GM21447 (cell line): ENCODE measurements around the gene LRRC27.
"Not testable (repeated sequence)": the region's sequence is repeated elsewhere in the genome, so short reads cannot be mapped to it uniquely, and the experiment has no call there.

Experiments
- ATAC-seq: cut with Tn5 transposase; IDR thresholded peaks from one replicate; pipeline ENCODE4 v1.9.1; 2021; ENCODE audit not compliant: unreplicated experiment

LRRC27 gene

DNA sequence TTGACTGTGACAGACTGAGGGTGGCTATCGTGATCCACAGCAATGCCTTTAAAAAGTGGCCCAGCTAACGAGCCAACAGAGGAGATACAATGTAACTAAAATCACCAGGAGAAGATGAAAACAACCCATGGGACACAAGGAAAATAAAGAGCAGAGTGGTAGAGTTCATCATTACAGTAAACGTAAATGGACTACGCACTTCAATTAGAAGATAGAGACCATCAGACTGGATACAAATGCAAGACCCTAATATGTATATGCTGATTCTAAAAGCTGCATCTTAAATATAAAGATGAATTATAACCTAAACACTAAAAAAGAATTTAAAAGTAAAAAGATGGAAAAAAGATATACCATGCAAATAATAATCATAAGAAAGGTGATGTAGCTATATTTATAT, 17.7 kb upstream of the LRRC27 start:
- ATAC-seq: no peak

DNA sequence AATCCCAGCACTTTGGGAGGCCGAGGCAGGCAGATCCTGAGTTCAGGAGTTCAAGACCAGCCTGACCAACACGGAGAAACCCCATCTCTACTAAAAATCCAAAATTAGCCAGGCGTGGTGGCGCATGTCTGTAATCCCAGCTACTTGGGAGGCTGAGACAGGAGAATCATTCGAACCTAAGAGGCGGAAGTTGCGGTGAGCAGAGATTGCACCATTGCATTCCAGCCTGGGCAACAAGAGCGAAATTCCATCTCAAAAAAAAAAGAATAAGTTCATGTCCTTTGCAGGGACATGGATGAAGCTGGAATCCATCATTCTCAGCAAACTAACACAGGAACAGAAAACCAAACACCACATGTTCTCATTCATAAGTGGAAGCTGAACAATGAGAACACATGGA, 17.1 kb upstream of the LRRC27 start:
- not testable (repeated sequence) for ATAC-seq

DNA sequence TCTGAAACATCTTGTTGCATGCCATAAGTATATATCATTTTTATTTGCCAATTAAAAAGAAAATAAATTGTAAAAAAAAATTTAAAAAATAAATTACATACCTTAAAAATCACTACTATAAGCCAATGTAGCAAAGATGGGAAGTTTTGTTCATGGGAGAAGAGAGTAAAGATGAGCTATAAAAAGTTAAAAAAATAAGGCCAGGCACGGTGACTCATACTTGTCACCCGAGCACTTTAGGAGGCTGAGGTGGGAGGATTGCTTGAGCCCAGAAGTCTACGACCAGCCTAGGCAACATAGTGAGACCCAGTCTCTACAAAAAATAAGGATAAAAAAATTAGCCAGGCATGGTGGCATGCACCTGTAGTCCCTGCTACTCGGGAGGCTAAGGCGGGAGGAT, 15.9 kb upstream of the LRRC27 start:
- no peak for ATAC-seq

DNA sequence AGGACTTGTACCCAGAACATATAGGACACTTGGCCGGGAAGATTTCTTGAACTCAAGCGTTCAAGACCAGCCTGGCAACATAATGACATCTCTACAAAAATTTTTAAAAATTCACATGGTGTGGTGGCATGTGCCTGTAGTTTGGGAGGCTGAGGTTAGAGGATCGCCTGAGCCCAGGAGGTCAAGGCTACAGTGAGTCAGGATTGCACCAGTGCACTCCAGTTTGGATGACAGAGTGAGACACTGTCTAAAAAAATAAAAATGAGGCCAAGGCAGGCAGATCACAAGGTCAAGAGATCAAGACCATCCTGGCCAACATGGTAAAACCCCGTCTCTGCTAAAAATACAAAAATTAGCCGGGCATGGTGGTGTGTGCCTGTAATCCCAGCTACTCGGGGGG, 14.5 kb upstream of the LRRC27 start:
- ATAC-seq: not testable (repeated sequence)

DNA sequence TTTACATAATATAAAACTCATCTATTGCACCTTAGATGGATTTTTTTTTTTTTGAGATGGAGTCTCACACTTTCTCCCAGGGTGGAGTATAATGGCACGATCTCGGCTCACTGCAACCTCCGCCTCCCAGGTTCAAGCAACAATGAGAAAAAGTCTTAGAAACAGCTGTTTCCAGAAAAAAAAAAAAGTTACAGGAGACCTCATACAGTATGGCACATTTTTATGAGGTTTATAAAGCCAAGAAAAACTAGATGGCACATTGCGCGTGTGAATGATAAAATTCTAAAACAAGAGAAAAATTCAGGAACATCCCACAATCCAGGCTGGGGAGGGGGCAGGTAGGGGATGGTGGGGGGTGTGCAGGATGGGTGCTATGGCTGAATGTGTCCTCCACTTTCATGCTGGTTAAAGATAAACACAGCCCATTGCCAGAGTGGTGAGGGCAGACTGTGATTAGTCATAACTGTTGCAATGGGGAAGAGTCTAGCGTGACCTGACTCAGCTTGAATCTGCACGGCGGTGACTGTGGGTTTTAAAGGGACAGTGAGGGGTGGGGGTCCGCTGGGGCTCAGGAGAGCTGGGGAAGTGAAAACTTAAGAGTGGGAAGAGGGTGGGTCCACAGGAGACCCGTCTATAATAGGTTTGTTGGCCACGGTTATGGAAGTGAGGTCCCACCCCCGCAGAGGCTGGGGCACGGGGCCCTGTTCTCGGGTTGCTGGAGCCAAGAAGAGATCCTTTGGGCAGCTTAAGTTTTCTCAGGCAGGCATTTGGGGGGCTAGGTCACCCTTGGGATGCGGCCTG, 11.9 kb upstream of the LRRC27 start:
- peak; percentile 99 for ATAC-seq

DNA sequence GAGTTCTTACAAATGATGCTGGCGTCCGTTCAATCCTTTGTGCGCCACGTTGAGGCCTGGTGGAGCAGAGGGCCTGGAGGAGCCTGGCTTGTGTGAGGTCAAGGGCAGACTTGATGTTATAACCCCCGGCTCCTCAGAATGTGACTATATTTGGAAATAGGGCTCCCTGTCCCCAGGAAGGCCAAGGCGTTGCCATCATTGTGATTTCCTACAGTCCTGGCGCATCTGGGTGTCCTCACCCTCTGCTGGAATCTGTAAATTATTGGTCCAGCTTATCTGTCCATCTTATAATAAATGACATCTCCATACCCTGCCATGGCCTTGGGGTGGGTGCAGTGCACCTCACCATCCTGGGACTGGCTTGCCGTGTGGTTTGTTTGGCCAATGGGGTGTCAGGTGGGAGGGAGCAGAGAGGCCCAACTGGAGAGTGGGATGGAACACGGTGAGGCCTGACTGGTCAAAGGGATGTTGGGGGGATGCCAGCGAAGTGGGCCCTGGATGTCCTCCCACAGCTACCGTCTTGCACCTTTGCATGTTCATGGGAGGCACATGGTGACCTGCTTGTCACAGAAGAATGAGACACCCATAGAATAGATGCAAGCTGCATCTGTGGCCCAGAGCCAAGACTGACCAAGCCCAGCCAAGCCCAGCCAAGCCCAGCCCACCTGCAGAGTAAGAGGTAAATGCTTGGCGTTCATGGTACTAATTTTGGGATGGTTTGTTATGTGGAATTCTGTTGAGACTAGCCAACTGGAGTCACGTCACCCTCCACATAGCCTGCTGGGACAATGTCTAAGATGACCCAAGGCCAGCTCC, 11.1 kb upstream of the LRRC27 start:
- no peak for ATAC-seq

DNA sequence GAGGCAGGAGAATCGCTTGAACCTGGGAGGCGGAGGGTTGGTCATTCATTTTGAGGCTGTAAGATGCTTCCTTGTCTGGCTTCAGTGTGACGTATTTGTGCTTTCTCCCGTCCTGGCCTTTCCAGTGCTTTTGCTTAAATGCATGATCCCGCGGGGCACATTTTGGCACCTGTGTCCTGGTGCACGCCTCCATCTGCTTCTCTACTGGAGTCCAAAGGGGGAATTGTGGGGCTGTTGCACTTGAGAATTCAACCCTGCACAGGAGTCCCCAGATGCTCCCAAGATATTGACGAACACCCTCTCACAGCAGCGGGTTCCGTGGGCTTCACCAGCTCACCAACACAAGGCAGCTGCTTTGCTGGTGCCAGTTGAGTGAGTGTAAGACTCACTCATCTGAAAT, 10.3 kb upstream of the LRRC27 start:
- no peak for ATAC-seq

DNA sequence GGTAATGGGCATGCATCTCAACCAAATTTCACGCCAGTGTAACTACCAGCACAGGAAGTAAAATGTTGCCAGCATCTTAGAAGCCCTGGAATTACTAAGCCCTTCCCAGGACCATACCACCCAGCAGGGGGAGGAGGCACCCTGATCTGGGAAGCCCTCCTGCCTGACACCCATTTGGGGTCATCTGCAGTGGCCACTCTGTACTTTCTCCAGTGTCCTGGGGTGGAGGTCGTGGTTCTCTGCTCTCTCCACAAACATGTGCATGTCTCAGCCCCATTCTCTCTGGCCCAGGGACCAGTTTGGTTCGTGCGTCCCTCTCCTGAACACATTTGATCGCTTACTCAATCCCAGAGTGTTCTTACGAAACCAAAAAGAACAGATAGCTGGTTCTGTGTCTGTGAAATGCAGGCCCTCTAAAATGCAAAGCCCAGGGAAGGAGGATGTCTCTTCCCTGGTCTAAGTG, 9.4 kb upstream of the LRRC27 start:
- no peak for ATAC-seq

DNA sequence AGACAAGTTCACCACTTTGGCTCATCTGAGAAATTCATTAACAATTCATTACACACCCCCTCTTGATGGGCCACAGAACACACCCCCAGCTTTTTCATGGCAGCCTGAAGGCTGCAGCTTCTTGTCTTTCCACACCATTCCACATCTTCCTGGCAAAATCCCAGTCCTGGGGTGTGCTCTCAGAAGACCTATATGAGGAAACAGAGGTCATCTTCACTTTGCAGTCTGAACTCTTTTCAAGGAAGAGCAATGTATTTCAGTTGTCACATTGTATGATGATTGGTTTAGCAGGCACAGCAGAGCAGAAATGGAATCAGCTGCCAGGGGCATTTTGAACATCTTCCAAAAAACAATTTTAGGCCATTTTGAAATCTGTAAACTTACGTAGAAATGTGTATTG, 7.8 kb upstream of the LRRC27 start:
- ATAC-seq: no peak

DNA sequence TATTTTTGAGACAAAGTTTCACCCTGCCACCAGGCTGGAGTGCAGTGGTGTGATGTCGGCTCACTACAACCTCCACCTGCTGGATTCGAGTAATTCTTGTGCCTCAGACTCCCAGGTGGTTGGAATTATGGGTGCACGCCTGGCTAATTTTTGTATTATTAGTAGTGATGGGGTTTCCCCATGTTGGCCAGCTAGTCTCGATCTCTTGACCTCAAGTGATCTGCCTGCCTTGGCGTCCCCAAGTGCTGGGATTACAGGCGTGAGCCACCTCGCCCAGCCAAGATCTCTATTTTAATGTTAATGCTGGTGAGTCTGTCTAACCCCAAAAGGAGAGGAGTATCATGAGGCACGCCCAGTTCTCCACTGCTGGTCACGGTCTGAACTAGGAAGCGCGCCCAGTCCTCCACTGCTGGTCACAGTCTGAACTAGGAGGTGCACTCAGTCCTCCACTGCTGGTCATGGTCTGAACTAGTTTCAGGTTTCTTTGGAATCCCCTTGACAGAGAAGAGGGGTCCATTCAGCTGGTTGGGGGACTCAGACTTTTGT, 5.6 kb upstream of the LRRC27 start:
- ATAC-seq: no peak

DNA sequence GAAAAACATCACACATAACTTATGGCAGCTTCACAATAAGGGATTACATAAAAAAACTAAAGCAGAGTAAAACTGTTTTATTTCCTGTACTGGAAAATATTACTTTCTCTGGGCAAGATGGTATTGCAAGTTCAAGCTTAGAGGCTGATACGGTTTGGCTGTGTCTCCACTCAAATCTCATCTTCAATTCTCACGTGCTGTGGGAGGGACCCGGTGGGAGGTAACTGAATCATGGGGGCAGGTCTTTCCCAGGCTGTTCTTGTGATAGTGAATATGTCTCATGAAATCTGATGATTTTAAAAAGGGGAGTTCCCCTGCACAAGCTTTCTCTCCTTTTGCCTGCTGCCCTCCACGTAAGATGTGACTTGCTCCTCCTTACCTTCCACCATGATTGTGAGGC, 5.1 kb upstream of the LRRC27 start:
- ATAC-seq: no peak

DNA sequence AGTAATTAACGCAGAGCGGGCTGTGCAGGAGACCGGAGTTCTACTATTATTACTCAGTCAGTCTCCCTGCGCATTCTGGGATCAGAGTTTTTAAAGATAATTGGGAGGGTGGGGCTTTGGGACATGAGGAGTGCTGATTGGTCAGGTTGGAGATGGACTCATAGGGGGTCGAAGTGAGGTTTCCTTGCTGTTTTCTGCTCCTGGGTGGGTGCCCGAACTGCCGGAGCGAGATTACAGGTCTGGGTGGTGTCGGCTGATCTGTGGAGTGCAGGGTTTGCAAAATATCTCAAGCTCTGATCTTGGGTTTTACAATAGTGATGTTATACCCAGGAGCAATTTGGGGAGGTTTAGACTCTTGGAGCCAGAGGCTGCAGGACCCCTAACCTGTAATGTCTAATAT, 3.9 kb upstream of the LRRC27 start:
- no peak for ATAC-seq

DNA sequence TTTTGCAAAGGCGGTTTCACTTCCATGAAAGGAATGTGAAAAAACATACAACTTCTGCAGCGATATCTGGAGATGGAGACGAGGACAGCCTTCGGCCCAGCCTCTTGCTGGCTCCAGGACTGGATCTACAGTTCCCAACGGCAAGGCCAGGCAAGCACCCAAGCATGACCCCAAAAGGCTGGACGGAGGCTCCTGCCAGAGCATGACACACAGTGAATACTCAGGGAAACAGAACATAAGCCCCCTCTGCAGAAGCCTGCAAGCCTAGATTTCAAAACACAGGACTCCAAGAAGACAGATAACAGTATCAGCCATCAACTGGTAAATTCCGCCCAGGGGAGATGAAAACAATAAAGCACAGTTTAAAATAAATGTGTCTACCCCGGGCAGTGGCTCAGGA, 3.3 kb upstream of the LRRC27 start:
- ATAC-seq: no peak

DNA sequence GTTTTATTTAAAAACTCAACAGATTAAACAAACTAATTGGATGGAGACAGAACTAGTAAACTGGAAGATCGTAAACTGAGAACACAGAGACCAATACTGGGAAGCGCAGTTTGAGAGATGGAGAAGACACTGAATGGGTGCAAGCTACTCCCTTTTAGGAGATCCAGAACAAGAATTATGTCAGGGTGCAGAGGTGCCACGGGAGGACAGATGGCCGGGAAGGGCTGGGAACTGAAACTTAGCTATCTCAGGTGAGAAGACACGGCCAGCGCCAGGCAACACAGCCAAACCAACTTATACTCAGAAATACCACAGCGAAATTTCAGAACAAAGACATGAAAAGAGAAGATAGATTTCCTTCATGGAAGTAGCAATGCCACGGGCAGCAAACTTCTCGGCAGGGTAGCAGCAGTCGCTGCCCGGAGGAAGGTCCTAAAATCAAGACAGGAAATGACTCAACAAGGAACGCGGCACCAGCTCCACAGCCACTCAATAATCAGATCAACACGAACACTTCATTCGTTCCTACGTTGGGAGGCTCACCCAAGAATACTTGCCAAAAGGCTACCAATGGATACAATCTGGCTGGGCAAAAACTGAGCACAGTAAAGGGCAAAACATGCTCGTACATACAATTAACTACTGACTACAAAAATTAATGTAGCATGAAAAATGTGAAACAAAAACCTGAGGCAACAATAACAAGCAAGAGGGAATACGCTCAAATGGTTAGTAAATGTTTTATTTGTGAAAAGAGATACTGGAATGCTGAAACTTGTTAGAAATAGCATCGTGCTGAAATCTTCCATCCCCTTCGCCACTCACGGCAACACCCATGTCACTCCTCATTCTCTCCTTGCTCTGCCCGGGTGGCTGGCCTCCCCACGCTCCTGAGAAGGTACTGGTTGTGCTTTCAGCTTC, 2.2 kb upstream of the LRRC27 start:
- peak; percentile 18 for ATAC-seq

DNA sequence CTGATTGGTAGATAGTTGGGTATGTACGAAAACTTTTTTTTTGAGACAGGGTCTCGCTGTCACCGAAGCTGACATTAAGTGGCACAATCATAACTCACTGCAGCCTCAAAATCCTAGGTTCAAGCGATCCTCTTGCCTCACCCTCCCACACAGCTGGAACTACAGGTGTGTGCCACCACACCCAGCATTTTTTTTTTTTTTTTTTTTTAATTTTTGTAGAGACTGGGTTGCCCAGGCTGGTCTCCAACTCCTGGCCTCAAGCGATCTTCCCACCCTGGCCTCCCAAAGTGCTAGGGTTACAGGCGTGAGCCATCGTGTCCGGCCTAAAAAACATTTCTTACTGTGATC, 1.5 kb upstream of the LRRC27 start:
- no peak for ATAC-seq

DNA sequence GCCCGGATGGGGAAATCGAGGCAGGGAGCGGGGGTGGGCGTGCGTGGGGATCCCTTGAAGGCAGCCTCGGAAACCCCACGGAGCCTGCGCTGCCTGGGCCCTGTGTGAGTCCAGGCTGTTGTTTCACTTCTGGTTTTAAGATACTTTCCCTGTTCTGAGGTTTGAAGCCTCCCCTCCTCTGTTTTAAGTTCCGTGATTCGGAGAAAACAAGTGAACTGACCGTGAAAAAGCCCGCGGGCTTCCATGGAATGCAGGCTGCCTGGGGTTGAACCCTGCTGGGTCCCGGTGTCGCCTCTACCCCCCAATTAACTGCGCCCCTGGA, 401 bp downstream of the LRRC27 start:
- peak; percentile 28 for ATAC-seq

DNA sequence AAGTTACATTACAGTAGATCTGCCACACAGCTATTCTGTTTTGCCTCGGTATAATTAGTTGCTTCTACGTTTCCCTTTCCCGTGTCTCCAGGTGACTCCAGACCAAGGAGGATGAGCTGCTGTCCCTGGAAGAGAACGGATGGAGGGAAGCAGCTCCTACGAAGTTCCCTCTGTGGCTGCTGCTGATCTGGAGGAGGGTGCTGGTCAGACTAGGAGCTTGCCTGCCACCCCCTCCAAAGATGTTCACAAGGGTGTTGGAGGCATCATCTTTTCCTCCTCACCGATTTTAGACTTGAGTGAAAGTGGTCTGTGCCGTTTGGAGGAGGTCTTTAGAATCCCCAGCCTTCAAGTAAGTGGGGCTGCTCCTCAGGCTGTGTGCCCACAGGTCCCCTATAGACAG, 1.4 kb downstream of the LRRC27 start:
- no peak for ATAC-seq

DNA sequence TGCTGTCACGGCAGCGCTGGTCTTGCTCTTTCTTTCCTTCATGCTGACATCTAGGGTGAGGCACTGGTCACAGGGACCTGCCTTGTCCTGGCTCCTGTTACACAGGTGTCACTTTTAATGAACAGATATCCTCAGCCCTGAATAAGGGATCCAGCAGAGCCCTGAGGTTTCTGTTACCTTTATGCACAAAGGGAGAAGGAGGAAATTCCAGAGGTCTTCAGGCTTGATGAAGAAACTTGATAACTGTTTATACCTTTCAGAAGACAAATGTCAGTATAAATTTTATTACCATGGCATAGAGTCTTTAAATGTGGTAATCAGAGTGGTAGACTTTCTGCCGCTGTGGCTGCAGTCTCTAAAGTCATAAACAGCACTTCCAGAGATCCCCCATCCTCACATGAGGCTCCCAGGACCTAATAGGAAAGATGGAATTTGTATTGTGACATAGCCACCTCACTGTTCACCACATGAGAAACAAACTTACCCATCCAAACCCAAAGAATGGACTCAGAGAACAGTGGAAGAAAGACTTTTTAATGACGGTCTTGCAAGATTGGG, 2.7 kb downstream of the LRRC27 start:
- no peak for ATAC-seq

DNA sequence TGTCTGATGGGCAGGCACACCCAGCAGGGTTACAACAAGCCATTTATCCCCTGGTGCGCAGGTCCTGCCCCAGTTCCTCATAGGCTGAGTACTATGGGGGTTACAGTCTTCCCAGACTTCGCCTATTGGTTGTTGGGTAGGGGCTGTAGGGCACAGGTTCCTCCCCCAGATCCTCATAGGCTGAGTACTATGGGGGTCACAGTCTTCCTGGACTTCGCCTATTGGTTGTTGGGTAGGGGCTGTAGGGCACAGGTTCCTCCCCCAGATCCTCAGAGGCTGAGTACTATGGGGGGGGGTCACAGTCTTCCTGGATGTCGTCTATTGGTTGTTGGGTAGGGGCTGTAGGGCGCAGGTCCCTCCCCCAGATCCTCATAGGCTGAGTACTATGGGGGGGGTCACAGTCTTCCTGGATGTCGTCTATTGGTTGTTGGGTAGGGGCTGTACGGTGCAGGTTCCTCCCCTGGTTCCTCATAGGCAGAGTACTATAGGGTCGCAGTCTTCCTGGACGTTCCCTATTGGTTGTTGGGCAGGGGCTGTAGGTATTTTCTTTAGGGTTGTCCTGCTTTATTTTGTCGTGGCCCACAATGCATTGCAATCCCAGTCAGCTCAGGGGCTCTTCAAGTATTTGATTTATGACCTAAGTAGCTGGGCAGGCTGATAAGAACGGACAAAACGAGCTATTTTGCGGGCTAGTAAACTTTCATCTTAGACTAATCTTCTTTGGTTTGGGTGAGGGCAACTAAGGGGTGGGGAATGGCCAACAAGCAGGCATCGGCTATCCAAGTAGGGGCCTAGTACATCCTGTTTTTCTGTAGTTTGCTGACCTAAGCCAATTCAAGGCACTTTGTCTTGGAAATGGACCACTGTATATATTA, 3.4 kb downstream of the LRRC27 start:
- peak; percentile 48 for ATAC-seq
